ENCODE data around the gene CCDC18.
"Not testable (repeated sequence)": the region's sequence is repeated elsewhere in the genome, so short reads cannot be mapped to it uniquely, and the experiment has no call there.

CCDC18 gene

DNA sequence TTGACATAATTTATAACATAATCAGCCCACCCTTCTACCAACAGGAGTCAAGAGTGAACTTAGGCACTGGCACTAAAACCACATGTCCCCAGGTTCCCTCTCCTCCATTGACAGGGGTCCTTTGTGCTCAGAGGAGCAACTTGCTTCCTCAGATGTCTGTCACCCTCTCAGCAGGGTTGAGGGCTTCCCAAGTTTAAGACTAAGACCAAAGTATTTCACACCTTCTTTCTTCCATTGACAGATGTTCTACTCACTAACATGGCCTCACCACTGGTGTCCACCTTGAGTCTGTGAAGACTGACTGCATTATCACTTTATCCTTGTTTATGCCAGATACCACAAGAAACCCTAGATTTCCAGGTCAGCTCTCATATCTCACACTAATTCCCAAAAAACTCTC is 56.5 kb downstream of the CCDC18 start:
- DNase-seq (ENCODE audit: low spot score) = no peak

DNA sequence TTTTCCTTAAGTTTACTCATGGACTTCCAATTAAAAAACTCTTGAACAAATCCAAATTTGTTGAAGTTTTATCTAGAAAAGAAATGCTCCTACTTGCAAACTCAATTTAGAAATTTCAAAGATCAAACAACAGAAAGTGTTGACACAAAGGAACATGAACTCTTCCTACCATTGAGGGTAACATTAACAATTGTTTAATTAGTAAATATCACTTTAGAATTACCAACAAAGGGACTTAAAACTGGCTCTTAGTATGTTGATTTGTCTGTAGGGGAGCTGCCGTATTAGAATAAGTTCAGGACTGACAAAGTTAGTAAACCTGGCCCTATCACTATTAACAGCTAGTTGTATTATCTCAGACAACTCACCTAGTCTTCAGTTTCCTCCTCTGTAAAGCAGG is 57.9 kb downstream of the CCDC18 start:
- DNase-seq (ENCODE audit: low spot score) = no peak

DNA sequence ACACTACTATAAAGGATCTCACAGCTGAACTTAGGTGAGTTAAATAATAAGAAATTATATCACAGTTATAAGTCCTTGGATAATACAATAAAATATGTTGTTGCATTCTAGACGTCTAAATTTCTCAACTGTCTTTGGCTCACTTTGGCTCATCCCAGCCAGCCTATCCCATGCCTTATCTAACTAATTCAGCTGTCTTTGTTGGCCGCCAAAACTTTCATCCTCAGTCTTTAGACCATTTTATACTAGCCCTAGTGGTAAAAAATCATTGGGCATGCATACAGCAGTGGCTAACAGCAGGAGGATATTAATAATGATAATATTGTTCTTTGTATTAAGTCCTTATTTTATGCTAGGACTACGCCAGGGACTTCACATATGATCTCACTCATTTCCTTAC is 59.3 kb downstream of the CCDC18 start:
- DNase-seq (ENCODE audit: low spot score) = no peak

DNA sequence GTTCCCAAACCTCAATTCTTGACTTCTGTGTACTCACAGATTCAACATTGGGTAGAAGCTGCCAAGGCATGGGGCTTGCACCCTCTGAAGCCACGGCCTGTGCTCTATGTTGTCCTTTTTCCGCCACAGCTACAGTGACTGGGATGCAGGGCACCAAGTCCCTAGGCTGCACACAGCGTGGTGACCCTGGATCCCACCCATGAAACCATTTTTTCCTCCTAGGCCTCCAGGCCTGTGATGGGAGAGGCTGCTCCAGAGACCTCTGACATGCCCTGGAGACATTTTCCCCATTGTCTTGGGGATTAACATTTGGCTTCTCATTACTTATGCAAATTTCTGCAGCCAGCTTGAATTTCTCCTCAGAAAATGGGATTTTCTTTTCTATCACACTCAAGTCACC is 62.7 kb downstream of the CCDC18 start:
- DNase-seq (ENCODE audit: low spot score) = not testable (repeated sequence)

DNA sequence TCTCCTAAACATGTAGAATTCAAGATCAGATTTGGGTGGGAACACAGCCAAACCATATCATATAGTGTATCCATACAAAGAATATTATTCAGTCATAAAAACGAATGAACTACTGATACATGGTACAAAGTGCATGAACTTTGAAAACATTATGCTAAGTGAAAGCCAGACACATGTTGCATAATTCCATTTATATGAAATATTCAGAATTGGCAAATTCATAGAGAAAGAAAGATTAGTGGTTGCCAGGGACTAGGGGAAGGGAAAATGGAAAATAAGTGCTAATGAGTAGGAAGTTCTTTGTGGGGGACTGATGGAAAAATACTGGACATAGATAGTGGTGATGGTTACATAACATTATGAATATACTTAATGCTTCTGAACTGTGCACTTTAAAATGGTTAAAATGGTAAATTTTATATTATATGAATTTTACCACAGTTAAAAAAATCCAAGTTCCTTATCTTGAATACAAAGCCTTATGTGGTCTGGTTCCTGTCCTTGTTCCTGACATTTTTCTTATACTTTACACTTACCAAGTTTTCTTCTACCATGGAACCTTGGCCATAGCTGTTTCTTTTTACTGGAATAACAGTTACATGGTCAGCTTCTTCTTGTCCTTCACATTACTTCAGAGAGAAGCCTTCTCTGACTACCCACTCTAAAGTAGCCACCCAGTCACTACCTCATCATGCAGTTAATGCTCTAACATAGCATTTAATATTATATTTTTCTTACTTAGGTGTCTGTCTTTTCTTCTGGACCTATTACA is 64.0 kb downstream of the CCDC18 start:
- no peak for DNase-seq (ENCODE audit: low spot score)

DNA sequence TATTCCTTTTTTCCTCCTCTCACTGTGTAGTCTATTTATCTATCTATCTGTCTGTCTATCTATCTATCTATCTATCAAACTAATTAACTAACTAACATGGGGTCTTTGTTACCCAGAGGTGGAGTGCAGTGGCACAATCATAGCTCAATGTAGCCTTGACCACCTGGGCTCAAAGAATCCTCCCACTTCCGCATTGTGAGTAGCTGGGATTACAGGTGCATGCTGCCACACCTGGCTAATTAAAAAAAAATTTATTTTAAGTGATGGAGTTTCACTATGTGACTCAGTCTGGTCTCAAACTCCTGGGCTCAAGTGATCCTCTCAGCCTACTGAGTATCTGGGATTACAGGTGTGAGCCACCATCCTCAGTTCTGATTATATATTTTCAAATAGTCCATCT is 71.4 kb downstream of the CCDC18 start:
- DNase-seq (ENCODE audit: low spot score) = no peak

DNA sequence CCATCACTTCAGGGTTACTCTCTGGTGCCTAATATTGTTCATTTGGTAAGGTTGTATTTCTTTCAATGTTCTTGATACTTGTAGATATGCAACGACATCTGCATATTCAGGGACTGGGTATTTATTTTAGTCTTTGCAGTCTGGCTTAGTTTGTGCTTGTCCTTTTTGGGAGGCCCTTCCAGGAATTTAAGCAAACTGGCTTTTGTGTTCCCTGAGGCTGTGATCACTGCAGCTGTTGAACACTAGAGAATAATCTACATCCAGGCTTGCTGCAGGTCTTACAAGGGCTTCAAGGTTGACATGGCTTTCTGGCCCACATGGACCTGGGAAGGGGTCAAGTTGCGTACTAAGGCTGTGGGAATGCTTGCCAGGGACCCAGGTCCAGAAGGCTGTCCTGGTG is 72.1 kb downstream of the CCDC18 start:
- no peak for DNase-seq (ENCODE audit: low spot score)

DNA sequence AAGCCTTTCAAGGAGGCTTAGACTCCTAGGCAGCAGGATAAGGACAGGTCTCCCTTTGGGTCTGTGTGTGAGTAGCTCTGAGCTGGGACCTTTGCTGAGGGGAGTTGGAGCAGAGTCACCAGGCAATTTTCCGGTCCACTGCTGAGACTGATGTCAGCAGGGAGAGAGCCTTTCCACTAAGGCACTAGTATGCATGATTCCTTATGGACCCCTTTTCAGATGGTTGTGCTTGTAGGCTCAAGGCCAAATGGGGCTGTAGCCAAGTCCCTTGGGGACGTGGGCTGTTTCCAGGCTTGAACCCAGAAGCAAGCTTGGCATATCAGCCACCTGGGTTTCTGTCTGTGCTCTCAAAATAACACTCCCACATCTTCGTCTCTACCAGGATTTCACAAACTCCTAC is 73.0 kb downstream of the CCDC18 start:
- peak; percentile 3 for DNase-seq (ENCODE audit: low spot score)

DNA sequence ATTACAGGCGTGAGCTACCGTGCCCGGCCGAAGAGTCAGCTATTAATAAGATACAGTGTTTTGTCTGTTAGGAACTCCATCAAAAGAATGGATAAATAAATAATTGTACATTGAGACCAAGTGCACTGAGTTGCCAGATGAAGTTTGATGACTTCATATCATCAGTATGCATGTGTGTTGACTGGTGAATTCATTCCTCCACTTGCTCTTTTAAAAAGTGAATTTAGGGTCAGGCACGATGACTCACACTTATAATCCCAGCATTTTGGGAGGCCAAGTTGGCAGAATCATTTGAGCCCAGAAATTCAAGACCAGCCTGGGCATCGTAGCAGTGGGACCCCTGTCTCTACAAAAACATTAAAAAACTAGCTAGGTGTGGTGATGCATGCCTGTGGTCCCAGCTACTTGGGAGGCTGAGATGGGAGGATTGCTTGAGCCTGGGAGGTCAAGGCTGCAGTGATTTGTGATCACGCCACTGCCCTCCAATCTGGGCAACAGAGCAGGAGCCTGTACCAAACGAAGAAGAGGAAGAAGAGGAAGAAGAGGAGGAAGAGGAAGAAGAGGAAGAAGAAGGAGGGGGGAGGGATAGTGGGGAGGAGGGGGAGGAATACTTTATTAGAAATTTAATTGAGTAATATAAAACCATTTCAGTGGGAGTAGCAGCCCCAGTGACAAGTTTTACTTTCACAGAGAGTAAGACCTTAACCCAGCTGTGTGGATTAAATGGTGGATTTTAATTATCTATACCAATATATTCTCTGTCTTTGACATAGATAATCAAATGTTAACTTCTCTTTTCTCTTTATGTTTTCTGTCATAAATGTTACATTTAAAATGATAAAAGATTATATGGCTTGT is 74.9 kb downstream of the CCDC18 start:
- no peak for DNase-seq (ENCODE audit: low spot score)

DNA sequence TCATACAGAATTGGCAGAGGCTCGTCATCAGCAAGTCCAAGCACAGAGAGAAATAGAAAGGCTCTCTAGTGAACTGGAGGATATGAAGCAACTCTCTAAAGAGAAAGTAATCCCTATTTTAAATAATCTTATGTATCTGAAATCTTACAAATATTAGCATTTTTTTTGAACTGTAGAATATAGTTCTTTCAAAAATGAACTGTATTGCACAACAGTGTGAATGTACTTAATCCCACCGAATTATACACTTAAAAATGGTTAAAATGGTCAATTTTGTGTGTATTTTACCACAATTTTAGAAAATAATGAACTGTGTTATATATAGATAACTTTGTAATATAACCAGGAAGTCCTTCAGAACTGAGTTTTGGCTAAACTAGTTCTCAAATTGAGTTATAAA is 75.9 kb downstream of the CCDC18 start:
- DNase-seq (ENCODE audit: low spot score) = no peak

DNA sequence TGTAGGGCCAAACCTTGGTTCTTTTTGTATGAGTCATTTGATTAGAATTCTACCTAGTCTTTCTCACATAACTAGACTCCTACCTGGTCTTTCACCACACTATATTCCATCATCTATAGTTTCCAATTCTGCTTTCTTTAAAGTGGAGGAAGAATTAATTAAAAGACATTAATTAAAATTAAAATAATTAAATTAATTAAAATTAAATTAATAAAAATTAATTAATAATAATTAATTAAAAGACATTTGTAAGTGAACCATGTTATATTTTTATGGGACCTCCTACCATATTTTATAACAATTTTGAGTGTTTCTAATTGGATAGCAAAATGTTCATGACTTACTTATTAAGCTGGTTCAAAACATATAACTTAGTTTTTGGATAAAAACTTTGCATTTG is 77.4 kb downstream of the CCDC18 start:
- DNase-seq (ENCODE audit: low spot score) = no peak

DNA sequence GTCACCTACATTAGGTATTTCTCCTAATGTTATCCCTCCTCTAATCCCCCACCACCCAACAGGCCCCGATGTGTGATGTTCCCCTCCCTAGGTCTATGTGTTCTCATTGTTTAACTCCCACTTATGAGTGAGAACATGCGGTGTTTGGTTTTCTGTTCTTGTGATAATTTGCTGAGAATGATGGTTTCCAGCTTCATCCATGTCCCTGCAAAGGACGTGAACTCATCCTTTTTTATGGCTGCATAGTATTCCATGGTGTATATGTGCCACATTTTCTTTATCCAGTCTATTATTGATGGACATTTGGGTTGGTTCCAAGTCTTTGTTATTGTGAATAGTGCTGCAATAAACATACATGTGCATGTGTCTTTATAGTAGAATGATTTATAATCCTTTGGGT is 80.2 kb downstream of the CCDC18 start:
- not testable (repeated sequence) for DNase-seq (ENCODE audit: low spot score)

DNA sequence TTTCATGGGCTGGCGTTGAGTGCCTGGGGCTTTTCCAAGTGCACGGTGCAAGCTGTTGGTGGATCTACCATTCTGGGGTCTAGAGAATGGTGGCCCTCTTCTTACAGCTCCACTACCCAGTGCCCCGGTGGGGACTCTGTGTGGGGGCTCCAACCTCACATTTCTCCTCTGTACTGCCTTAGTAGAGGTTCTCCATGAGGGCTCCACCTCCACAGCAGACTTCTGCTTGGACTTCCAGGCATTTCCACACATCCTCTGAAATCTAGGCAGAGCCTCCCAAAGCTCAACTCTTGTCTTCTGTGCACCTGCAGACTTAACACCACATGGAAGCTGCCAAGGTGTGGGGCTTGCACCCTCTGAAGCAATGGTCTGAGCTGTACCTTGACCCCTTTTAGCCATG is 82.1 kb downstream of the CCDC18 start:
- DNase-seq (ENCODE audit: low spot score) = no peak

DNA sequence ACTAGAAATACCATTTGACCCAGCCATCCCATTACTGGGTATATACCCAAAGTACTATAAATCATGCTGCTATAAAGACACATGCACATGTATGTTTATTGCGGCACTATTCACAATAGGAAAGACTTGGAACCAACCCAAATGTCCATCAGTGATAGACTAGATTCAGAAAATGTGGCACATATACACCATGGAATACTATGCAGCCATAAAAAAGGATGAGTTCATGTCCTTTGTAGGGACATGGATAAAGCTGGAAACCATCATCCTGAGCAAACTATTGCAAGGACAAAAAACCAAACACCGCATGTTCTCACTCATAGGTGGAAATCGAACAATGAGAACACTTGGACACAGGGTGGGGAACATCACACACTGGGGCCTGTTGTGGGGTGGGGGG is 88.4 kb downstream of the CCDC18 start:
- not testable (repeated sequence) for DNase-seq (ENCODE audit: low spot score)

DNA sequence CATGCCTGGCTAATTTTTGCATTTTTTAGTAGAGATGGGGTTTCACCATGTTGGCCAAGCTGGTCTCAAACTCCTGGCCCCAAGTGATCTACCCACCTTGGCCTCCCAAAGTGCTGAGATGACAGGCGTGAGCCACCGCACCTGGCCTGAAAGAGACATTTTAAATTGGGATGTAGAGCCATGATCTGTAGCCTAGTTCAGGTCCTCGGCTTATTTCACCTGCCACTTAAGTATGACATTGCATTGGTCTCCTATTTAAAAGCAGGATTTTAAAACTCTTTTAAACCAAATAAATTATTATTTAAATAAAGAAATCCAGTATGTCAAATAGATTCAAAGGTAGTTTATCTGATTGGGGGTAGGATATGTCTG is 94.7 kb downstream of the CCDC18 start:
- not testable (repeated sequence) for DNase-seq (ENCODE audit: low spot score)

DNA sequence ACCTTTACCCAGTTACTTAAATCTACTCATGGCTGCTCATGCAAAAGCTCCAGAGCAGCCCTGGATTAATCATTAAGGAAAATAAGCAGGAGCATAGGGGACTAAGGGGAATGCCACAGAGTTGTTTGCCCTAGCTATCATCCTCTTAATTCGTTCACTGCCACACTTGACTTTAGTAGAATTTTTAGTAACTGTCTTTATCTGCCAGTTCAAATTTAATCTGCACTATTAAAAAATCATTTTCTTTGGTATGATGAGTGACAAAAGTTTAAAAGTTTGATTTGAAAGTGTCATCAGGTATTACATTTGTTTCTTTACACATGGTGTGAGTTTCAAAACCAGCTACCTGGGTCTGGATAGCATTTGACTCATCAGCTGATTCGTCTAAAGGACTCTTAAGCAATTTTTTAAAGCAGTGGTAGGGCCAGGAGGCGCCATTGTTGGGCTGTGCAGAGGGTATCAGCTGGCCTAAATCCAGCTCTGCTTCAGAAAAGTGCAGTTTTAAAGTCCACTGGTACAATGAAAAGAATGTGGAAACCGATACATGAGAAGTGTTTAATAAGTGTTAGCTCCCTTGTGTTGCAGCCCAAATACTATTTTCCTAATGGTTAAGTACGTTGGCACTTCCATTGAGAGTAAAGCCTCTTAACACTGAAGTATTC is 95.2 kb downstream of the CCDC18 start:
- DNase-seq (ENCODE audit: low spot score) = no peak

DNA sequence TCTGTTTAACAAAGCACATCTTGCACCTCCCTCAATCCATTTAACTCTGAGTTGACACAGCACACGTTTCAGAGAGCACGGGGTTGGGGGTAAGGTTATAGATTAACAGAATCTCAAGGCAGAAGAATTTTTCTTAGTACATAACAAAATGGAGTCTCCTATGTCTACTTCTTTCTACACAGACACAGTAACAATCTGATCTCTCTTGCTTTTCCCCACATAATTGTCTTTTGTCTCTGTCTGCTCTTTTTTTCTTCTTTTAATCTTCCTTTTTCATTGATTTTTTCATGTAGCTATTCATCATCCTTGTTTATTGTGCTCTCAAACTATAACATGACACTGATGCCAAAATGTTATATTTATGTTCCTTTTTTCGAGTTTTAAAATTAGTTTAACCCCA is 97.0 kb downstream of the CCDC18 start:
- not testable (repeated sequence) for DNase-seq (ENCODE audit: low spot score)

DNA sequence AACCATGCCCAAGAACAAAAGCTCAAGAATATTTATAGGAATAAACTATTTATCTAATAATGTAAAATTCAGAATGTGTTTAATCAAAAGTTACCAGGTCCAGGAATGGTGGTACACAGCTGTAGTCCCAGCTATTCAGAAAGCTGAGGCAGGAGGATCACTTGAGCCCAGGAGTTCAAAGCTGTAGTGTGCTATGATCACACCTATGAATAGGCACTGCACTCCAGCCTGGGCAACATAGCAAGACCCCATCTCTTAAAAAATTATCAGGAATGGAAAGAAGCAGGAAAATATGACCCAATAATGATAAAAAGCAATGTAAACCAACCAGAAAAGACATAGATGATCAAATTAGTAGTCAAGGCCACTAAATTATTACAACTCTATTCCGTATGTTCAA is 103.0 kb downstream of the CCDC18 start:
- no peak for DNase-seq (ENCODE audit: low spot score)

DNA sequence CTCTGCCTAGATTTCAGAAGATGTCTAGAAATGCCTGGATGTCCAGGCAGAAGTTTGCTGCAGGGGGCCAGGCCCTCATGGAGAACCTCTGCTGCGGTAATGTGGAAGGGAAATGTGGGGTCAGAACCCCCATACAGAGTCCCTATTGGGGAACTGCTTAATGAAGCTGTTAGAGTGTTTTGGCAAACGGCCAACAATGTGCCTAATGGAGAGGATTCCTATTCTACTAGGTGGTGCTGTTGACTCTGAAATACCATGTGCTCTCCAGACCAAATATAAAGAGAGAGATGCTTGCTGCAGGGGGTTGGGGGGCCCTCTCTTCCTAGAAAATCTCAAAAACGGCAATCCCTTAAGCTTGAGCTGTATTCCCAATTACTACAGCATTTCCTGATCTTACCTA is 108.0 kb downstream of the CCDC18 start:
- DNase-seq (ENCODE audit: low spot score) = no peak

DNA sequence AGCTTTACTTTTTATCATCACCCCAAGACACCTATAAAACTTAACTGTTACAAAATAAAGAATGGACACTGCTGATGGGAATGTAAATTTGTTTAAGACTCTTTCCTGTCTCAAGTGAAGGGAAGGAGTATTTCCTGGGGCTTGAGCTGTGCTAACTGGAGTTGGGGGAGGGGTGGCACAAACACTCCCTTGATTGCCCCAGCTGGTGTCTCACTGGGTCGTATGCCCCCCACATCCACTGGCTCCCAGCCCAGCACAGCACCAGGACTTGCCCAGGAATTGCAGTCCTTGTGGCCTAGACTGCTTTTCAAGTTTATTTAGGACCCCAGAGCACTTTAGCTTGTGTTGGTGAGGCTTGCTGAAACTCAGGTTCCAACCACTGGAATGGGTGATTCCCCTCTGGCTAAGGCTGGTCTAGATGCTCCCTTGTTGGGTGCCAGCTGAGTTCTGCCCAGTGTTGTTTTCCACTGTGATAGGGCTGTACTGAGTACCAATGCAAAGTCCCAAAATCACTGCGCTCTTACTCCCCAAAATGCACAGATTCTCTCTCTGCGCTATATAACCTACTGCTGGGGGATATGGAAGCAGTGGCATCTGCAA is 116.1 kb downstream of the CCDC18 start:
- DNase-seq (ENCODE audit: low spot score) = no peak

DNA sequence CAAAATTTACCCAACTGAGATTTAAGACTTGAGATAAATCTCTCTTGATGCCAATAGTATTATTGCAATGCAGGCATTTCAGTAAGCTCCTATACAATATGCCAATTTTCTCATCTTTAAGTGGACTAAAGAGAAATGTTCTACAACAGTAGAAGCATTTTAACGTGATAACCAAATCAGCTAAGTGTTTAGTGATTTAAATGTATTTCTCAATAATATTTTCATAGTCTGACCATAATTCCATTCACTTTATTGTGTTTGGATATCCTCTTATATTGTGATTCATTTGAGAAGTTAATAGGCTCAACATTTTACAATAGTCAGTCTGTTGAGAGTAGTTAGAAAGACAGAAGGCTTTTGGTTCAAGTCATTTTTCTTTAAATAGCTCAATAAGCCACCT is 120.6 kb downstream of the CCDC18 start:
- DNase-seq (ENCODE audit: low spot score) = no peak

DNA sequence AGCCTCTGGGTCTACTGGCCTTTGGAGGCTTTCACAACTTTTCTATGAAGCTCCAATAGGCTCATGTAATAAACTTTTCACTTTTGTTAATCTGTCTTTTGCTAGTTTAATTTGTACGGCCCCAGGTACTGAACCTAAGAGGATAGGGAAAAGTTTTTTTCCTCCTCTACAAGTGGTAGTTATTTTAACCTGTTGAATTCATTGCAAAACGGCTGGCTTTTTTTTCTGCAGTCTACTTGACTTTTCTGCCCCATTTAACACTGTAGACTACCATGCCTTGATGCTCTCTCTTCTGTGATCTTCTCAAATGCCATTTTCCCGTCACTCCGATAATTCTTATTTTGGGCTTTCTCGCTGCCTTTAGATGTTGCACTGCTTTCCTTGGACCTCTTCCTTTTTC is 121.6 kb downstream of the CCDC18 start:
- DNase-seq (ENCODE audit: low spot score) = no peak

DNA sequence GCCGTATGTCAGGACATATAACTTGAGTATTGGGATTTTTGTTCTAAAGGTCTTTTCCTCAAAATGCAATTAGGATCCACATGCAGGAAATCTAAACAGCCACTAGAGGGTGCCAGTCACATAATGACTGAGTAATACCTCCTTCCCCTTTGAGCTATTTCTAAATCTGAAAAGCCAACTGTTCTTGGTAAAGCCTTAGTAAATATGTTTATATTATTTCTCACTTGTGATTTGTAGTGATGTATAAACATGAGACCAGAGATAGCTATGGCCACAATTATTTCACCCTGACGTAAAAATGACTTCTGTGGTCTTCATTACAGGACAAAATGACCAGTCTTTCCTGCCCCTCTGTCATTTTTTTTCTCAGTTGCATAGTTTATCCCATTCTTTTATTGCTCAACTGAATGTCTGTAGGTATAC is 124.2 kb downstream of the CCDC18 start:
- peak; percentile 73 for DNase-seq (ENCODE audit: low spot score)
